Stimulated activated CD8-positive, alpha-beta memory T cell treated with anti-CD3 and anti-CD28 coated beads, Interleukin-15, amount 100 ng/mL, for 4 hours (primary cell): Measurements from ENCODE around the gene PLA2R1.

ENCODE experiments used
- DNase-seq, 2 donors: peaks; one replicate each; pipeline ENCODE4 v3.0.0-alpha.2; 2020; ENCODE audit warnings: low read depth in 2 of 2

The PLA2R1 gene

DNA sequence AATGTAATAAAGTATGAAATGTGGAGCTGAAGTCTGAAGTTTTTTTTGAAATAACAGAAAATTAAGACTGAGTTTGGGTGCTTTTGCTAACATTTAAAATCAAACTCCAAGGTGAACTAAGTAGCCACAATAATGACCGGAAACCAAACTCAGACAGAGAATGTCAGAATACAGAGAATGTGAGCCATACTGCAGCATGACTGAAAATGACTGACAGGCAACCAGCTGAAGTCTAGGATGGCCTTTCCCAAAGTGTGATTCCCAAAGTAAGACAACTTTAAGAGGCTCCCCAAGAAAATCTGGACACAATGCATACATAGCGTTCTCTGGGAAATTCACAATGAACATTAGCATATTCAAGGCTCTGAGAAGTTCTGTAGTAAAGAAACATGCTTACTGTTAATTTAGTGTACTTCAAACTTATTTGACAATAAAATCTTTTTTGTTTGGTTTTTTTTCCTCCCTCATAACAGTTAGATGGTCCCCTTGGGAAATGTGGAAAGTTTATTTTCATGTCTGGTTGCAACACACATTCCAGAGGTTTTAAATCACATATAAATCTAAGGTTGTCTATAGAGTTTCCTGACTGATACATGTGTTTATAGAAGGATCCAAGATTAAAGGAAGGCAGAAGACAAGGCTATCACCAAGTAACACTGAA, 28.6 kb downstream of the PLA2R1 start:
- no peak for DNase-seq

DNA sequence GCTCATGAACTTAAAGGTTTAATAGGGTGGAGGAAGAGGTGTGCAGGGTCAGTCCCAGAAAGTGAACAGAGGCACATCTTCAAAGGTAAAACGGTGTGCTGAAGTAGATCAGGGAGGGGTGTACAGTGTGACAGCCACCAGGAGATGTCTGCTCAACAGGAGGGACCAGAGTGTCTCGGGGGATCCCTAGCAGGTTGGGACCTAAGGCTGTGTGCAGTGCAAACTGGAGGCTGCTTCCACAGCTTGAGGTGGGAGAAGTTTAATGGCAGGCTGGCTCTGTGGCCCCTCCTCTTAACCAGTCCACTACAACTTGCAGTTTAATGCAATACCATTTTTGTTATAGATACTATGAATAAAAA, 33.2 kb downstream of the PLA2R1 start:
- DNase-seq: no peak

- no peak for DNase-seq
Observed at GRCh38 chr2:160028431-160029269, 33.8 kb downstream of the PLA2R1 start.

- no peak for DNase-seq
Observed at GRCh38 chr2:160022162-160022561, 40.3 kb downstream of the PLA2R1 start.

DNA sequence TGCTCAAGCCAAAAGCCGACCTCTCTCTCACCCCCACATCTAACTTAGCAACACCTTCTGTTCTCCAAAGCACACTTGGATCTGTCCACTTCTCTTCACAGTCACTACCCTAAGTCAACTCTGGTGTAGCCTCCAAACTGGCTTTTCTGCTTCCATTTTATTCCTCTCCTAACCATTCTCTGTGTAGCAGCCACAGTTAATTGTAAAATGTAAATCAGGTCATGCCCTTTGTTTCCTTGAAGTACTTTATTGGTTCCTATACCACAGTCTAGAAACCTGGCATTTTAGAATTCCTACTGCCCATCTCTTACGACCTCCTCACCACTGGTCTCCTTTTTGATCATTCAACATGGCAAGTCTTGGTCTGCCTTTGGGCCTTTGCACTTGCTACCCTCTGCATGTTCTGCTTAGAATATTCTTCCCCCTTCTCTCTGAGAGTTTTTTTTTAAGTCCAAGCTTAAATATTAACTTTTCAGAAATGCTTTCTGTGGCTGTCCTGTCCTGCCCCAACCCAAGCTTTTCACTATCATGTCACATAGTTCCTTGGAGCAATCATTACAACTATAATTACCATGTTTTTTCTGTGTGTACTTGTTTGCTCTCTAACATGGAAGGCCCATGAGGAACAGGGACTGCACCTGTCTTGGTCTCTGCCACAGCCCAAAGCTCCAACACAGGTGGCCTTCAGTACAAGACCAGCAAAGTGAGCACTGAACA, 42.9 kb downstream of the PLA2R1 start:
- no peak for DNase-seq

GRCh38 chr2:160015746-160016145, 46.7 kb downstream of the PLA2R1 start:
- DNase-seq: no peak

GRCh38 chr2:160014227-160014626, 48.2 kb downstream of the PLA2R1 start:
- DNase-seq: no peak

- DNase-seq: no peak
Observed at GRCh38 chr2:160010361-160011145, 51.9 kb downstream of the PLA2R1 start.

- DNase-seq: no peak
Observed at GRCh38 chr2:160007111-160007510, 55.3 kb downstream of the PLA2R1 start.

DNA sequence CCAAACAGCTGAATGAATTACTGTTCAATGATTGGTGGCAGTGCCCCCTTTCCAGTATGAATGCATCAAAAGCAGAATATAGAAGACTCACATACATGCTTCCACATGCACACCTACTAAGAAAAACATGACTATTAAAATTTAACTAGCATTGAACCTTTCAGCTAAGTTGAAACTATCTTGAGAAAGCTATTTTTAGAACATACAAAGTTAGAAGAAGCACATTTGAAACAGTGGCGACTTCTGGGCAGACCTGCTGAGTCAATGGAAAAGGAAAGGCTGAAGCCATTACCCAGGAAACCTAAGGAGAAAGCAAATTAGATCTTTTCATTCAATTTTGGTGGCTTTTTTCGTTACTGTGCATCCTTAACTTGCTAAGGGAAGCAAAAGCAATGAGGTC, 55.9 kb downstream of the PLA2R1 start:
- no peak for DNase-seq

DNA sequence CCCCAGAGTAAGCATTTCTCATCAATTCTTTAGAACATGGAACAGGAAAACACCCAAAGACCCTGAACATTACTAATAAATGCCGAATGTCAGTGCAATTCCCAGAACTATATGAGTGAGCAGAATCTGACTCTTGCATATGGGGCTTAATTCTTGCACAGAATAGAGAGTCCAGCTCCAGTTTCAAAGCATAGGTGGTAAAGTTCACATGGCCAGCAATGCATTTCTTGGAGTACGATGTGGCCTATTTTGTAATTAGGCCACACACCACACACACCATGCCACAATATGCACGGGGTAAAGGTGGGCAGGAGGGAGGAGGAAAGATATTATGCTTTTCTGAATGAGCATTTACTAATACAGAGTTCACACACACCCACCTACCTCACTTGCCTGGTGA, 56.5 kb downstream of the PLA2R1 start:
- DNase-seq: no peak

GRCh38 chr2:160005476-160005875, 56.9 kb downstream of the PLA2R1 start:
- no peak for DNase-seq

DNA sequence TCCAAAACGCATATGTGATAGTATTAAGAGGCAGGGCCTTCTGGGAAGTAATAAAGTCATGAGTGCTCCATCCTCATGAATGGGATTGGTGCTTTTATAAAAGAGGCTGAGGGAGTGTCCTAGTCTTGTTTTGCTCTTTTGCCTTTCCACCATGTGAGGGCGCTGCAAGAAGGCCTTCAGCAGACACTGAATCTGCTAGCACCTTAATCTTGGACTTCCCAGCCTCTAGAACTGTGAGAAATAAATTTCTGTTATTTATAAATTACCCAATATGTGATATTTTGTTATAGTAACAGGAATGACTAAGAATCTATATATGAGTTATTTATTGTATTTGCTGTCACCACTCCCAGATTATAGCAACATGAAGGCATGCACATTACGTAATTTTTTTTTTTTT, 63.5 kb downstream of the PLA2R1 start:
- DNase-seq: no peak

GRCh38 chr2:159998243-159998642, 64.2 kb downstream of the PLA2R1 start:
- DNase-seq: no peak

- DNase-seq: no peak
Observed at GRCh38 chr2:159996792-159997546, 65.4 kb downstream of the PLA2R1 start.

DNA sequence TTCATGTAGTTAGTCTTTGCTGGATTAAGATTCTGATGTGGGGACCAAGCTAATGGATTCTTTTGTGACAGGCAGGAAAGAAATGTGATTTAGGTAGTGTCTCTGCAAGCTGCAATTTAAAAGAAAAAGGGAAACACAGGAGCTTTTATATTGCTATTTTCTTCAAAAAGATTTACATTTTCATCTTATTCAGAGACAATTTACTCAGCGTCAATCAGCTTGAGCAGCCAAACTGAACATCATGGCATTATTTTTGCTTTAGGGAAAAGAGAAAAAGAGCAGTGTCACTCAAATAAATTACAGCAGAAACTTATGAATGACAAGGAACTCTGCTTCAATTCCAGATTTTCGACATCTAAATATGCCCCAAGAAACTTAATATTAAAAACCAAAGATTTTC, 67.4 kb downstream of the PLA2R1 start:
- DNase-seq: no peak

GRCh38 chr2:159989249-159989648, 73.2 kb downstream of the PLA2R1 start:
- DNase-seq: no peak

DNA sequence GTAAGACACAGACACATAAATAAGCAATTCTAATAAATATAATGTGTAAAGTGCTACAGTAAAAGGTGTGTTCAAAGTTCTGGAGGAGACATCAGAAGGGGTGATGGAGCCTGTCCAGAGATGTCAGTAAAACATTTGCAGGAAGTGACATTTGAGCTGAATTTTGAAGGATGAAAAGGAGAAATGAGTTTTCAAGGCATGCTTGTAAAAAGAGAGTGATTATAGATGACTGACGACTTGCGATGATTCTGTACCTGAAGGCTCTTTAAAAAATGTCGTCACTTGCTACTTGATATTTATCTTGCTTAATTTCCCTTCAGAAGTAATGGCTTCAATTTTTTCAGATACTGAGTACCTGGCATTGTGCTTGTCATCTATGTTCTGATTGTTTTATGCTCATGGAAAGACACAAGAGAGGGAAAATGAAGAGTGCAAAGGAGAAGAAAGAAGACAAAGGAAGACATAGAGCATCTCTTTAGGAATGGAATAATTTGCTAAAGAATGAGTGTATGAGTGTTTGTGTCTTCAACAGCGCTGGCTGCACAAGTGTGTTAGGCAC, 73.9 kb downstream of the PLA2R1 start:
- DNase-seq: no peak

GRCh38 chr2:159987181-159987580, 75.2 kb downstream of the PLA2R1 start:
- no peak for DNase-seq

DNA sequence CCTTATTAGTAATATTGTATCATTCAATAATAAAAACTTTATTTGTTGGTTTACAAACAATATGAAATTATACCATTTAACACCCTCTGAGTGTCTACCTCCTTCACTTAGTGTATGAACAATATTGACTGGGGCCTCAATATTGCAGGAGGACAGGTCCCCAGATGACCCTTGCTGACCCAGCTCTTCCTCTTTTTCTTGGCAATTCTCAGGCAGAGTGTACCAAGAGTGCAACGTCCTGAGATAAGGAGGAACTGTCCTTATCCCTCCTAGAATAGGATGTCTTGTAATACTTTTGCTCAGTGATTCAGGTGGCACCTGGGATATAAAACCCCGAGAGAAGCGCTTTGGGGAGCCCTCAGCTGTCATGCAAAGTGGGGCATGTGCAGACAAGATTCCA, 76.8 kb downstream of the PLA2R1 start:
- no peak for DNase-seq

GRCh38 chr2:159984034-159984433, 78.4 kb downstream of the PLA2R1 start:
- DNase-seq: no peak
